ENCODE data around the gene CTSA.

- TF ChIP-seq CTCF (IDR thresholded peaks at IDR 0.05) (no peak), POLR2AphosphoS5 (IDR thresholded peaks at IDR 0.05) (no peak)
These were observed 30.4 kb downstream of the CTSA start for GRCh38 chr20:45921337-45922189.
